GM12878 (cell line): ENCODE results near the gene TXNDC9. TPM values are rescaled to one million over a fixed set of nuclear protein-coding genes. Genes with fewer than 3 reads are reported as not detected.

Experiments
- BHLHE40 ChIP-seq, 2 experiments: fragments of 450-650 bp in 1 of 2; IDR thresholded peaks; 2 replicates each; pipeline ENCODE4 v1.6.1; 2011 to 2017; ENCODE audit warnings: low read depth in 2 of 2, borderline replicate concordance in 1 of 2, improper control_type of control experiment in 1 of 2, low read length in 1 of 2, mild to moderate bottlenecking in 1 of 2
- CHD2 ChIP-seq: IDR thresholded peaks from 2 replicates; pipeline ENCODE4 v1.6.1; 2011; ENCODE audit warnings: low read depth, low read length, improper control_type of control experiment, borderline replicate concordance
- ESRRA ChIP-seq: IDR thresholded peaks from 2 replicates; pipeline ENCODE4 v1.6.1; 2012; ENCODE audit warnings: mild to moderate bottlenecking, low read length, improper control_type of control experiment
- FOXK2 ChIP-seq: fragments of 450-650 bp; IDR thresholded peaks from 2 replicates; pipeline ENCODE4 v1.6.1; 2017; ENCODE audit warnings: mild to moderate bottlenecking, moderate library complexity
- FOXM1 ChIP-seq: IDR thresholded peaks from 2 replicates; pipeline ENCODE4 v1.6.1; 2012; ENCODE audit warnings: low read depth, mild to moderate bottlenecking, inconsistent platforms, low read length, moderate library complexity
- GABPA ChIP-seq: IDR thresholded peaks from 2 replicates; pipeline ENCODE4 v1.6.1; 2014; ENCODE audit warnings: antibody characterized with exemption, low read depth, mild to moderate bottlenecking, inconsistent platforms
- HCFC1 ChIP-seq: fragments of 150-350 bp; IDR thresholded peaks from 2 replicates; pipeline ENCODE4 v1.6.1; 2014; ENCODE audit warnings: low read length
- IKZF2 ChIP-seq, 2 experiments: fragments of 450-650 bp; IDR thresholded peaks; 2 replicates each; pipeline ENCODE4 v1.6.1; 2017; ENCODE audit warnings: mild to moderate bottlenecking in 2 of 2, moderate library complexity in 2 of 2
- JUNB ChIP-seq: IDR thresholded peaks from 2 replicates; pipeline ENCODE4 v1.6.1; 2016; ENCODE audit warnings: antibody characterized with exemption, mild to moderate bottlenecking
- JUND ChIP-seq: IDR thresholded peaks from 2 replicates; pipeline ENCODE4 v1.6.1; 2012; ENCODE audit warnings: low read depth, mild to moderate bottlenecking, low read length, improper control_type of control experiment, moderate library complexity
- NFYB ChIP-seq: IDR thresholded peaks from 2 replicates; pipeline ENCODE4 v1.6.1; 2011; ENCODE audit warnings: low read depth, mild to moderate bottlenecking, low read length, improper control_type of control experiment, moderate library complexity; ENCODE audit not compliant: insufficient read depth
- RB1 ChIP-seq: fragments of 450-650 bp; formaldehyde crosslinking; IDR thresholded peaks from 2 replicates; pipeline ENCODE4 v1.6.1; 2017; ENCODE audit warnings: mild to moderate bottlenecking, borderline replicate concordance
- SMAD5 ChIP-seq: IDR thresholded peaks from 2 replicates; pipeline ENCODE4 v1.6.1; 2016; ENCODE audit warnings: antibody characterized with exemption, low read depth
- ZBED1 ChIP-seq: IDR thresholded peaks from 2 replicates; pipeline ENCODE4 v1.6.1; 2016; ENCODE audit warnings: borderline replicate concordance
- ZNF384 ChIP-seq: IDR thresholded peaks from 2 replicates; pipeline ENCODE4 v1.6.1; 2012; ENCODE audit warnings: low read depth, mild to moderate bottlenecking, low read length, improper control_type of control experiment, borderline replicate concordance
- ZNF622 ChIP-seq: fragments of 450-650 bp; IDR thresholded peaks from 2 replicates; pipeline ENCODE4 v1.6.1; 2017; ENCODE audit warnings: mild to moderate bottlenecking, inconsistent platforms
- polyA plus RNA-seq, 11 experiments: library from polyadenylated mRNA; depleted of rRNA in 4 of 11; unstranded in 6 of 11; stranded (reverse) in 5 of 11; fragments of >200 nt; fragmentation: Nextera tagmentation in 4 of 11; fragmentation: Illumina TruSeq in 1 of 11; extraction: Ambion mirVana in 4 of 11; extraction: Trizol in 1 of 11; gene quantifications; 1 replicate in 1 of 11; 2 replicates in 10 of 11; pipeline versions ENCODE4 v1.2.1 to v1.2.3, GENCODE V29; 2011 to 2016; ENCODE audit warnings: inconsistent platforms in 2 of 11, missing spikeins in 2 of 11, low read depth in 1 of 11
- total RNA-seq, 4 experiments: library from RNA; depleted of rRNA in 3 of 4; stranded (reverse); fragments of >200 nt in 3 of 4; fragmentation: Illumina TruSeq in 1 of 4; extraction: Trizol in 1 of 4; gene quantifications; 2 replicates each; pipeline versions ENCODE4 v1.2.1 to v1.2.3, GENCODE V29; 2013 to 2021
- TF ChIP-seq, protein P1 (sequence below): fragments of 450-650 bp; formaldehyde crosslinking; IDR thresholded peaks from 2 replicates; pipeline ENCODE4 v1.5.0; 2022; ENCODE audit warnings: mild to moderate bottlenecking, missing genetic modification characterization
- TF ChIP-seq, protein P2 (sequence below): fragments of 450-650 bp; IDR thresholded peaks from 2 replicates; pipeline ENCODE4 v1.6.1; 2016; ENCODE audit warnings: mild to moderate bottlenecking
- TF ChIP-seq, protein P3 (sequence below): IDR thresholded peaks from 2 replicates; pipeline ENCODE4 v1.6.1; 2012; ENCODE audit warnings: low read length, inconsistent platforms
- TF ChIP-seq, protein P4 (sequence below): fragments of 450-650 bp; formaldehyde crosslinking; IDR thresholded peaks from 2 replicates; pipeline ENCODE4 v1.4.0; 2020; ENCODE audit warnings: mild to moderate bottlenecking, moderate library complexity

The TXNDC9 gene
- total and polyA plus RNA-seq, 10 of the 15 experiments (the other 5 are each of a cell fraction or from before 2014, with no cell fraction given): 27.0 to 170 (median 50.9) TPM

DNA sequence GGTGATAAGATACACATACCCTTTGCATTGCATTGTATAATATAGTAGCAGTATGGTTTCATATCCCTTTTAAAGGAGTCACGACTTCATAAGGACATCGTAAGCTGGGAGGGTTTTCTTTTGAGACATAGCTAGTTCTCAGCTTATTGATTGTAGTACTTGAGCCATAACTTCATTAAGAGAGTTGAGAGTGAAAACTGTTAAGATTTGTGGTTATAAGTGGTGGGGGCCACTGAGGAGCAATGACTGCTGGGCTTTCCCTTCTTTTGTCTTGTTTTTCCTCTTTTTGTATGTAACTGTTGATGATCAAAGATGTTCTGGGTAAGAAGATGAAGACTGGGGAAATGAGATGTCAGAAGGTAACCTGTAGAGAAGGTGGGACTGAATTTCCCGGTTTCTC lies 12.0 kb upstream of the TXNDC9 start (continued):
- TF ChIP-seq, protein P1, sequence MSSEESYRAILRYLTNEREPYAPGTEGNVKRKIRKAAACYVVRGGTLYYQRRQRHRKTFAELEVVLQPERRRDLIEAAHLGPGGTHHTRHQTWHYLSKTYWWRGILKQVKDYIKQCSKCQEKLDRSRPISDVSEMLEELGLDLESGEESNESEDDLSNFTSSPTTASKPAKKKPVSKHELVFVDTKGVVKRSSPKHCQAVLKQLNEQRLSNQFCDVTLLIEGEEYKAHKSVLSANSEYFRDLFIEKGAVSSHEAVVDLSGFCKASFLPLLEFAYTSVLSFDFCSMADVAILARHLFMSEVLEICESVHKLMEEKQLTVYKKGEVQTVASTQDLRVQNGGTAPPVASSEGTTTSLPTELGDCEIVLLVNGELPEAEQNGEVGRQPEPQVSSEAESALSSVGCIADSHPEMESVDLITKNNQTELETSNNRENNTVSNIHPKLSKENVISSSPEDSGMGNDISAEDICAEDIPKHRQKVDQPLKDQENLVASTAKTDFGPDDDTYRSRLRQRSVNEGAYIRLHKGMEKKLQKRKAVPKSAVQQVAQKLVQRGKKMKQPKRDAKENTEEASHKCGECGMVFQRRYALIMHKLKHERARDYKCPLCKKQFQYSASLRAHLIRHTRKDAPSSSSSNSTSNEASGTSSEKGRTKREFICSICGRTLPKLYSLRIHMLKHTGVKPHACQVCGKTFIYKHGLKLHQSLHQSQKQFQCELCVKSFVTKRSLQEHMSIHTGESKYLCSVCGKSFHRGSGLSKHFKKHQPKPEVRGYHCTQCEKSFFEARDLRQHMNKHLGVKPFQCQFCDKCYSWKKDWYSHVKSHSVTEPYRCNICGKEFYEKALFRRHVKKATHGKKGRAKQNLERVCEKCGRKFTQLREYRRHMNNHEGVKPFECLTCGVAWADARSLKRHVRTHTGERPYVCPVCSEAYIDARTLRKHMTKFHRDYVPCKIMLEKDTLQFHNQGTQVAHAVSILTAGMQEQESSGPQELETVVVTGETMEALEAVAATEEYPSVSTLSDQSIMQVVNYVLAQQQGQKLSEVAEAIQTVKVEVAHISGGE (CRISPR knock-in tag): no peak
- peak; percentile 31; the same call in 1 of the 2 replicates for TF ChIP-seq FOXM1
- TF ChIP-seq FOXK2: no peak
- TF ChIP-seq ZNF384: no peak
- no peak for TF ChIP-seq ESRRA
- TF ChIP-seq JUNB: no peak; the same call in 1 of the 2 replicates
- TF ChIP-seq JUND: no peak
- no peak; a peak in 1 of 4 replicates for TF ChIP-seq BHLHE40 (IDR thresholded peaks at IDR 0.05; ENCODE audit: borderline replicate concordance in 1 of 2, low read depth in 2 of 2, low read length in 1 of 2)
- no peak for TF ChIP-seq CHD2
- TF ChIP-seq, protein P2, sequence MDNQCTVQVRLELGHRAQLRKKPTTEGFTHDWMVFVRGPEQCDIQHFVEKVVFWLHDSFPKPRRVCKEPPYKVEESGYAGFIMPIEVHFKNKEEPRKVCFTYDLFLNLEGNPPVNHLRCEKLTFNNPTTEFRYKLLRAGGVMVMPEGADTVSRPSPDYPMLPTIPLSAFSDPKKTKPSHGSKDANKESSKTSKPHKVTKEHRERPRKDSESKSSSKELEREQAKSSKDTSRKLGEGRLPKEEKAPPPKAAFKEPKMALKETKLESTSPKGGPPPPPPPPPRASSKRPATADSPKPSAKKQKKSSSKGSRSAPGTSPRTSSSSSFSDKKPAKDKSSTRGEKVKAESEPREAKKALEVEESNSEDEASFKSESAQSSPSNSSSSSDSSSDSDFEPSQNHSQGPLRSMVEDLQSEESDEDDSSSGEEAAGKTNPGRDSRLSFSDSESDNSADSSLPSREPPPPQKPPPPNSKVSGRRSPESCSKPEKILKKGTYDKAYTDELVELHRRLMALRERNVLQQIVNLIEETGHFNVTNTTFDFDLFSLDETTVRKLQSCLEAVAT: no peak
- TF ChIP-seq ZBED1: peak; percentile 74; the same call in 1 of the 2 replicates
- TF ChIP-seq, protein P3, sequence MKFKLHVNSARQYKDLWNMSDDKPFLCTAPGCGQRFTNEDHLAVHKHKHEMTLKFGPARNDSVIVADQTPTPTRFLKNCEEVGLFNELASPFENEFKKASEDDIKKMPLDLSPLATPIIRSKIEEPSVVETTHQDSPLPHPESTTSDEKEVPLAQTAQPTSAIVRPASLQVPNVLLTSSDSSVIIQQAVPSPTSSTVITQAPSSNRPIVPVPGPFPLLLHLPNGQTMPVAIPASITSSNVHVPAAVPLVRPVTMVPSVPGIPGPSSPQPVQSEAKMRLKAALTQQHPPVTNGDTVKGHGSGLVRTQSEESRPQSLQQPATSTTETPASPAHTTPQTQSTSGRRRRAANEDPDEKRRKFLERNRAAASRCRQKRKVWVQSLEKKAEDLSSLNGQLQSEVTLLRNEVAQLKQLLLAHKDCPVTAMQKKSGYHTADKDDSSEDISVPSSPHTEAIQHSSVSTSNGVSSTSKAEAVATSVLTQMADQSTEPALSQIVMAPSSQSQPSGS: peak; percentile 33; the same call in 1 of the 2 replicates
- peak in 1 of 2 experiments; percentile 51; a peak in 2 of 4 replicates for TF ChIP-seq IKZF2 (IDR thresholded peaks at IDR 0.05)
- no peak for TF ChIP-seq SMAD5
- no peak for TF ChIP-seq RB1
- no peak for TF ChIP-seq GABPA
- TF ChIP-seq, protein P4, sequence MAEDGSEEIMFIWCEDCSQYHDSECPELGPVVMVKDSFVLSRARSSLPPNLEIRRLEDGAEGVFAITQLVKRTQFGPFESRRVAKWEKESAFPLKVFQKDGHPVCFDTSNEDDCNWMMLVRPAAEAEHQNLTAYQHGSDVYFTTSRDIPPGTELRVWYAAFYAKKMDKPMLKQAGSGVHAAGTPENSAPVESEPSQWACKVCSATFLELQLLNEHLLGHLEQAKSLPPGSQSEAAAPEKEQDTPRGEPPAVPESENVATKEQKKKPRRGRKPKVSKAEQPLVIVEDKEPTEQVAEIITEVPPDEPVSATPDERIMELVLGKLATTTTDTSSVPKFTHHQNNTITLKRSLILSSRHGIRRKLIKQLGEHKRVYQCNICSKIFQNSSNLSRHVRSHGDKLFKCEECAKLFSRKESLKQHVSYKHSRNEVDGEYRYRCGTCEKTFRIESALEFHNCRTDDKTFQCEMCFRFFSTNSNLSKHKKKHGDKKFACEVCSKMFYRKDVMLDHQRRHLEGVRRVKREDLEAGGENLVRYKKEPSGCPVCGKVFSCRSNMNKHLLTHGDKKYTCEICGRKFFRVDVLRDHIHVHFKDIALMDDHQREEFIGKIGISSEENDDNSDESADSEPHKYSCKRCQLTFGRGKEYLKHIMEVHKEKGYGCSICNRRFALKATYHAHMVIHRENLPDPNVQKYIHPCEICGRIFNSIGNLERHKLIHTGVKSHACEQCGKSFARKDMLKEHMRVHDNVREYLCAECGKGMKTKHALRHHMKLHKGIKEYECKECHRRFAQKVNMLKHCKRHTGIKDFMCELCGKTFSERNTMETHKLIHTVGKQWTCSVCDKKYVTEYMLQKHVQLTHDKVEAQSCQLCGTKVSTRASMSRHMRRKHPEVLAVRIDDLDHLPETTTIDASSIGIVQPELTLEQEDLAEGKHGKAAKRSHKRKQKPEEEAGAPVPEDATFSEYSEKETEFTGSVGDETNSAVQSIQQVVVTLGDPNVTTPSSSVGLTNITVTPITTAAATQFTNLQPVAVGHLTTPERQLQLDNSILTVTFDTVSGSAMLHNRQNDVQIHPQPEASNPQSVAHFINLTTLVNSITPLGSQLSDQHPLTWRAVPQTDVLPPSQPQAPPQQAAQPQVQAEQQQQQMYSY (CRISPR knock-in tag): no peak
- TF ChIP-seq HCFC1: no peak
- TF ChIP-seq NFYB: no peak
- TF ChIP-seq ZNF622: no peak
